Calu3 (cell line): ENCODE measurements around the gene PSMB1. TPM values are rescaled to one million over a fixed set of nuclear protein-coding genes. Genes with fewer than 3 reads are reported as not detected.
A peak's percentile ranks its signal among the peaks of the same experiment; 100 is the strongest.
"Not testable (repeated sequence)": the region's sequence is repeated elsewhere in the genome, so short reads cannot be mapped to it uniquely, and the experiment has no call there.

Source experiments
- BruUV-seq: library from RNA; stranded (reverse); fragments of 400-500 nt; replicated peaks from 2 replicates; lab custom pipeline; 2021; lab: Mats Ljungman, UMichigan
- CTCF ChIA-PET: fragments of 300-600 bp; sonication (Branson Sonifier 250); formaldehyde crosslinking; loops from one replicate; lab custom pipeline; 2022; ENCODE audit warnings: antibody characterized with exemption; lab: Charles Lee
- DNase-seq: peaks from one replicate; pipeline ENCODE4 v3.0.0; 2022
- H3K27ac Mint-ChIP-seq: one replicate; pipeline ENCODE4 v1.8.0; 2022; ENCODE audit warnings: mixed read lengths; ENCODE audit not compliant: unreplicated experiment
- H3K27me3 Mint-ChIP-seq: one replicate; pipeline ENCODE4 v1.8.0; 2022; ENCODE audit warnings: mixed read lengths; ENCODE audit not compliant: unreplicated experiment
- H3K36me3 Mint-ChIP-seq: one replicate; pipeline ENCODE4 v1.8.0; 2022; ENCODE audit warnings: mild to moderate bottlenecking, moderate library complexity, mixed read lengths; ENCODE audit not compliant: insufficient read depth, unreplicated experiment
- H3K4me1 Mint-ChIP-seq: one replicate; pipeline ENCODE4 v1.8.0; 2022; ENCODE audit warnings: mild to moderate bottlenecking, low read depth, mixed read lengths; ENCODE audit not compliant: unreplicated experiment
- H3K4me3 Mint-ChIP-seq: one replicate; pipeline ENCODE4 v1.8.0; 2022; ENCODE audit warnings: mild to moderate bottlenecking, low read depth, moderate library complexity, mixed read lengths; ENCODE audit not compliant: unreplicated experiment
- H3K9me3 Mint-ChIP-seq: one replicate; pipeline ENCODE4 v1.8.0; 2022; ENCODE audit warnings: low read depth, mixed read lengths; ENCODE audit not compliant: unreplicated experiment
- CTCF ChIP-seq: fragments of 200-600 bp; IDR thresholded peaks from one replicate; pipeline ENCODE4 v1.8.0; 2022; ENCODE audit warnings: antibody characterized with exemption; ENCODE audit not compliant: unreplicated experiment
- intact Hi-C: fragments of 100-400 bp; cut with micrococcal nuclease; formaldehyde crosslinking; loops from one replicate; pipeline ENCODE4 v1.10.0; 2022; ENCODE audit not compliant: unreplicated experiment
- total RNA-seq: library from RNA; stranded (reverse); gene quantifications from 2 replicates; pipeline ENCODE4 v1.2.3, GENCODE V29; 2022

The PSMB1 gene
- total RNA-seq, 1 experiment from 2014 or later, result 156 TPM

GRCh38 chr6:170535004-170535403 is 18.1 kb downstream of the PSMB1 start:
- H3K9me3 Mint-ChIP-seq, result no peaks in the 10 kb centered on the region
- TF ChIP-seq CTCF, result no peak
- no peaks in the 10 kb centered on the region for H3K4me1 Mint-ChIP-seq
- intact Hi-C loops, result no loop called here
- H3K4me3 Mint-ChIP-seq, result no peak overlapping the region
- CTCF ChIA-PET, result no interaction called here
- H3K27ac Mint-ChIP-seq, result no peak overlapping the region
- no peaks in the 10 kb centered on the region for H3K27me3 Mint-ChIP-seq
- DNase-seq, result no peak
- BruUV-seq, result no TSS peak
- peaks cover 29% of the 10 kb centered on the region for H3K36me3 Mint-ChIP-seq

GRCh38 chr6:170533792-170534191 is 19.3 kb downstream of the PSMB1 start:
- Mint-ChIP-seq H3K4me1 (no peaks in the 10 kb centered on the region), H3K36me3 (peaks cover 19% of the 10 kb centered on the region), H3K9me3 (no peaks in the 10 kb centered on the region), H3K27me3 (no peaks in the 10 kb centered on the region), H3K27ac (no peak overlapping the region), H3K4me3 (no peak overlapping the region)
- CTCF ChIA-PET, result no interaction called here
- intact Hi-C loops, result no loop called here
- no peak for TF ChIP-seq CTCF
- no peak for DNase-seq
- BruUV-seq, result no TSS peak

- BruUV-seq, result no TSS peak
- Mint-ChIP-seq H3K27ac (no peak overlapping the region), H3K4me1 (no peaks in the 10 kb centered on the region), H3K36me3 (peaks cover 19% of the 10 kb centered on the region), H3K4me3 (no peak overlapping the region), H3K9me3 (no peaks in the 10 kb centered on the region), H3K27me3 (no peaks in the 10 kb centered on the region)
- TF ChIP-seq CTCF, result no peak
- no peak for DNase-seq
- CTCF ChIA-PET, result no interaction called here
- intact Hi-C loops, result no loop called here
These were observed 20.1 kb downstream of the PSMB1 start for GRCh38 chr6:170532867-170533488.

GRCh38 chr6:170529839-170530469 is 23.2 kb downstream of the PSMB1 start:
- TF ChIP-seq CTCF, result peak; percentile 48
- no TSS peak for BruUV-seq
- intact Hi-C loops, result loop anchor here (10.0 kb wide), 3 partner anchors 235 to 1635 kb away; partner anchors contain the start of gene DLL1
- Mint-ChIP-seq H3K9me3 (no peaks in the 10 kb centered on the region), H3K27ac (no peak overlapping the region), H3K27me3 (no peaks in the 10 kb centered on the region), H3K4me3 (no peak overlapping the region), H3K4me1 (no peaks in the 10 kb centered on the region), H3K36me3 (peaks cover under 1% of the 10 kb centered on the region)
- CTCF ChIA-PET, result interaction anchor here (0.8 to 1.3 kb wide), 2 partner anchors 264 to 698 kb away, joined by 5 read pairs; no protein-coding TSS in a partner anchor
- DNase-seq, result peak; percentile 58

- H3K27ac Mint-ChIP-seq, CTCF ChIA-PET, BruUV-seq, H3K36me3 Mint-ChIP-seq, H3K27me3 Mint-ChIP-seq, DNase-seq, H3K9me3 Mint-ChIP-seq, H3K4me1 Mint-ChIP-seq, H3K4me3 Mint-ChIP-seq: not testable (repeated sequence)
- intact Hi-C loops, result loop anchor here (10.0 kb wide), 3 partner anchors 233 to 1633 kb away; partner anchors contain the start of gene DLL1
These were observed 25.1 kb downstream of the PSMB1 start for GRCh38 chr6:170527995-170528394.
